ENCODE measurements around the gene FUS.
A peak's percentile ranks its signal among the peaks of the same experiment; 100 is the strongest.

FUS gene

GRCh38 chr16:31179747-31180459, at the start of gene FUS:
Gene FUS, plus strand, starts transcription at chr16:31180139. Its CDS starts 76 bp downstream, at chr16:31180215.
- WGBS (ENCODE audit: insufficient coverage, insufficient read length), result no CpG with 5 or more reads among the region's 69 CpGs
- Histone ChIP-seq H3K36me3 (ENCODE audit: control insufficient read depth, insufficient read depth, low read length) (peaks cover 21% of the 10 kb centered on the region), H3K27me3 (ENCODE audit: control insufficient read depth, insufficient read depth, low read length) (no peaks in the 10 kb centered on the region), H3K4me1 (ENCODE audit: control insufficient read depth, insufficient read depth, low read length) (no peaks in the 10 kb centered on the region), H3K9me3 (ENCODE audit: control insufficient read depth, insufficient read depth, low read length) (no peaks in the 10 kb centered on the region), H3K4me3 (ENCODE audit: low read length) (peak within 1 kb of the TSS; percentile 78), H3K27ac (ENCODE audit: low read length) (no peak within 1 kb of the TSS)
- no peak for DNase-seq (ENCODE audit: low read depth, low spot score)

- Histone ChIP-seq H3K4me1 (ENCODE audit: control insufficient read depth, insufficient read depth, low read length) (peaks cover 14% of the 10 kb centered on the region), H3K27ac (ENCODE audit: low read length) (no peak overlapping the region), H3K36me3 (ENCODE audit: control insufficient read depth, insufficient read depth, low read length) (peaks cover 13% of the 10 kb centered on the region), H3K4me3 (ENCODE audit: low read length) (no peak overlapping the region), H3K27me3 (ENCODE audit: control insufficient read depth, insufficient read depth, low read length) (no peaks in the 10 kb centered on the region), H3K9me3 (ENCODE audit: control insufficient read depth, insufficient read depth, low read length) (no peaks in the 10 kb centered on the region)
- WGBS (ENCODE audit: insufficient coverage, insufficient read length), result no CpG with 5 or more reads among the region's 10 CpGs
- no peak for DNase-seq (ENCODE audit: low read depth, low spot score)
Measured at GRCh38 chr16:31130336-31130891, 49.5 kb upstream of the FUS start.

- no peak overlapping the region for H3K27ac ChIP-seq (ENCODE audit: low read length)
Measured at GRCh38 chr16:31130899-31131298, 49.0 kb upstream of the FUS start.

GRCh38 chr16:31131416-31131815, 48.5 kb upstream of the FUS start:
- Histone ChIP-seq H3K9me3 (ENCODE audit: control insufficient read depth, insufficient read depth, low read length) (no peaks in the 10 kb centered on the region), H3K36me3 (ENCODE audit: control insufficient read depth, insufficient read depth, low read length) (peaks cover 13% of the 10 kb centered on the region), H3K4me1 (ENCODE audit: control insufficient read depth, insufficient read depth, low read length) (peaks cover 17% of the 10 kb centered on the region), H3K4me3 (ENCODE audit: low read length) (no peak overlapping the region), H3K27ac (ENCODE audit: low read length) (no peak overlapping the region), H3K27me3 (ENCODE audit: control insufficient read depth, insufficient read depth, low read length) (no peaks in the 10 kb centered on the region)
- WGBS (ENCODE audit: insufficient coverage, insufficient read length), result no CpG with 5 or more reads among the region's 11 CpGs
- DNase-seq (ENCODE audit: low read depth, low spot score), result no peak

More at GRCh38 chr16:31130899-31131298, 49.0 kb upstream of the FUS start:
- Histone ChIP-seq H3K36me3 (ENCODE audit: control insufficient read depth, insufficient read depth, low read length) (peaks cover 13% of the 10 kb centered on the region), H3K4me1 (ENCODE audit: control insufficient read depth, insufficient read depth, low read length) (peaks cover 16% of the 10 kb centered on the region), H3K9me3 (ENCODE audit: control insufficient read depth, insufficient read depth, low read length) (no peaks in the 10 kb centered on the region), H3K4me3 (ENCODE audit: low read length) (no peak overlapping the region), H3K27me3 (ENCODE audit: control insufficient read depth, insufficient read depth, low read length) (no peaks in the 10 kb centered on the region)
- no peak for DNase-seq (ENCODE audit: low read depth, low spot score)
- WGBS (ENCODE audit: insufficient coverage, insufficient read length), result no CpG with 5 or more reads among the region's 6 CpGs

- H3K4me1 ChIP-seq (ENCODE audit: control insufficient read depth, insufficient read depth, low read length), result peaks cover 17% of the 10 kb centered on the region
- DNase-seq (ENCODE audit: low read depth, low spot score), result no peak
- H3K36me3 ChIP-seq (ENCODE audit: control insufficient read depth, insufficient read depth, low read length), result peaks cover 13% of the 10 kb centered on the region
- no peaks in the 10 kb centered on the region for H3K9me3 ChIP-seq (ENCODE audit: control insufficient read depth, insufficient read depth, low read length)
- no peak overlapping the region for H3K4me3 ChIP-seq (ENCODE audit: low read length)
- no peaks in the 10 kb centered on the region for H3K27me3 ChIP-seq (ENCODE audit: control insufficient read depth, insufficient read depth, low read length)
- H3K27ac ChIP-seq (ENCODE audit: low read length), result no peak overlapping the region
- WGBS (ENCODE audit: insufficient coverage, insufficient read length), result no CpG with 5 or more reads among the region's 5 CpGs
Measured at GRCh38 chr16:31131841-31132271, 48.1 kb upstream of the FUS start.

- Histone ChIP-seq H3K36me3 (ENCODE audit: control insufficient read depth, insufficient read depth, low read length) (peaks cover 13% of the 10 kb centered on the region), H3K27me3 (ENCODE audit: control insufficient read depth, insufficient read depth, low read length) (no peaks in the 10 kb centered on the region), H3K4me3 (ENCODE audit: low read length) (no peak overlapping the region), H3K27ac (ENCODE audit: low read length) (no peak overlapping the region), H3K9me3 (ENCODE audit: control insufficient read depth, insufficient read depth, low read length) (no peaks in the 10 kb centered on the region), H3K4me1 (ENCODE audit: control insufficient read depth, insufficient read depth, low read length) (peaks cover 17% of the 10 kb centered on the region)
- WGBS (ENCODE audit: insufficient coverage, insufficient read length), result no CpG with 5 or more reads among the region's 20 CpGs
- DNase-seq (ENCODE audit: low read depth, low spot score), result no peak
Measured at GRCh38 chr16:31132303-31132979, 47.5 kb upstream of the FUS start.

- WGBS (ENCODE audit: insufficient coverage, insufficient read length), result no CpG with 5 or more reads among the region's 6 CpGs
- Histone ChIP-seq H3K36me3 (ENCODE audit: control insufficient read depth, insufficient read depth, low read length) (peaks cover 13% of the 10 kb centered on the region), H3K4me3 (ENCODE audit: low read length) (no peak overlapping the region), H3K27me3 (ENCODE audit: control insufficient read depth, insufficient read depth, low read length) (no peaks in the 10 kb centered on the region), H3K27ac (ENCODE audit: low read length) (no peak overlapping the region), H3K4me1 (ENCODE audit: control insufficient read depth, insufficient read depth, low read length) (peaks cover 17% of the 10 kb centered on the region), H3K9me3 (ENCODE audit: control insufficient read depth, insufficient read depth, low read length) (no peaks in the 10 kb centered on the region)
- no peak for DNase-seq (ENCODE audit: low read depth, low spot score)
Measured at GRCh38 chr16:31133046-31133501, 46.9 kb upstream of the FUS start.

- no peaks in the 10 kb centered on the region for H3K27me3 ChIP-seq (ENCODE audit: control insufficient read depth, insufficient read depth, low read length)
- H3K27ac ChIP-seq (ENCODE audit: low read length), result no peak overlapping the region
- peak overlapping the region; percentile 65; the same call in 1 of the 2 replicates for H3K4me3 ChIP-seq (ENCODE audit: low read length)
- DNase-seq (ENCODE audit: low read depth, low spot score), result no peak
- WGBS (ENCODE audit: insufficient coverage, insufficient read length), result no CpG with 5 or more reads among the region's 5 CpGs
- H3K36me3 ChIP-seq (ENCODE audit: control insufficient read depth, insufficient read depth, low read length), result peaks cover 13% of the 10 kb centered on the region
- H3K4me1 ChIP-seq (ENCODE audit: control insufficient read depth, insufficient read depth, low read length), result peaks cover 22% of the 10 kb centered on the region
- no peaks in the 10 kb centered on the region for H3K9me3 ChIP-seq (ENCODE audit: control insufficient read depth, insufficient read depth, low read length)
Measured at GRCh38 chr16:31134091-31134571, 45.8 kb upstream of the FUS start.

- H3K4me3 ChIP-seq (ENCODE audit: low read length), result peak overlapping the region; percentile 65
- no peak for DNase-seq (ENCODE audit: low read depth, low spot score)
Measured at GRCh38 chr16:31134625-31135534, 45.1 kb upstream of the FUS start.

More at GRCh38 chr16:31134625-31135534, 45.1 kb upstream of the FUS start:
- Histone ChIP-seq H3K27ac (ENCODE audit: low read length) (no peak overlapping the region), H3K9me3 (ENCODE audit: control insufficient read depth, insufficient read depth, low read length) (no peaks in the 10 kb centered on the region), H3K4me1 (ENCODE audit: control insufficient read depth, insufficient read depth, low read length) (peaks cover 25% of the 10 kb centered on the region), H3K36me3 (ENCODE audit: control insufficient read depth, insufficient read depth, low read length) (peaks cover 13% of the 10 kb centered on the region), H3K27me3 (ENCODE audit: control insufficient read depth, insufficient read depth, low read length) (no peaks in the 10 kb centered on the region)
- WGBS (ENCODE audit: insufficient coverage, insufficient read length), result no CpG with 5 or more reads among the region's 18 CpGs
